ENCODE measurements around the gene SYTL3. TPM values are rescaled to one million over a fixed set of nuclear protein-coding genes. Genes with fewer than 3 reads are reported as not detected.

SYTL3 gene, protein sequence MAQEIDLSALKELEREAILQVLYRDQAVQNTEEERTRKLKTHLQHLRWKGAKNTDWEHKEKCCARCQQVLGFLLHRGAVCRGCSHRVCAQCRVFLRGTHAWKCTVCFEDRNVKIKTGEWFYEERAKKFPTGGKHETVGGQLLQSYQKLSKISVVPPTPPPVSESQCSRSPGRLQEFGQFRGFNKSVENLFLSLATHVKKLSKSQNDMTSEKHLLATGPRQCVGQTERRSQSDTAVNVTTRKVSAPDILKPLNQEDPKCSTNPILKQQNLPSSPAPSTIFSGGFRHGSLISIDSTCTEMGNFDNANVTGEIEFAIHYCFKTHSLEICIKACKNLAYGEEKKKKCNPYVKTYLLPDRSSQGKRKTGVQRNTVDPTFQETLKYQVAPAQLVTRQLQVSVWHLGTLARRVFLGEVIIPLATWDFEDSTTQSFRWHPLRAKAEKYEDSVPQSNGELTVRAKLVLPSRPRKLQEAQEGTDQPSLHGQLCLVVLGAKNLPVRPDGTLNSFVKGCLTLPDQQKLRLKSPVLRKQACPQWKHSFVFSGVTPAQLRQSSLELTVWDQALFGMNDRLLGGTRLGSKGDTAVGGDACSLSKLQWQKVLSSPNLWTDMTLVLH
- total RNA-seq (2022) (0.65 and 0.83 TPM in 2 replicates), Bru-seq, nascent RNA (percentile 19 among the genes with signal in this experiment), BruChase-seq, experiment 1, labeled RNA remaining after a 6-hour chase (percentile 17 among the genes with signal in this experiment), BruChase-seq, experiment 2, labeled RNA remaining after a 2-hour chase (percentile 21 among the genes with signal in this experiment)
- long read RNA-seq: 0 reads

DNA sequence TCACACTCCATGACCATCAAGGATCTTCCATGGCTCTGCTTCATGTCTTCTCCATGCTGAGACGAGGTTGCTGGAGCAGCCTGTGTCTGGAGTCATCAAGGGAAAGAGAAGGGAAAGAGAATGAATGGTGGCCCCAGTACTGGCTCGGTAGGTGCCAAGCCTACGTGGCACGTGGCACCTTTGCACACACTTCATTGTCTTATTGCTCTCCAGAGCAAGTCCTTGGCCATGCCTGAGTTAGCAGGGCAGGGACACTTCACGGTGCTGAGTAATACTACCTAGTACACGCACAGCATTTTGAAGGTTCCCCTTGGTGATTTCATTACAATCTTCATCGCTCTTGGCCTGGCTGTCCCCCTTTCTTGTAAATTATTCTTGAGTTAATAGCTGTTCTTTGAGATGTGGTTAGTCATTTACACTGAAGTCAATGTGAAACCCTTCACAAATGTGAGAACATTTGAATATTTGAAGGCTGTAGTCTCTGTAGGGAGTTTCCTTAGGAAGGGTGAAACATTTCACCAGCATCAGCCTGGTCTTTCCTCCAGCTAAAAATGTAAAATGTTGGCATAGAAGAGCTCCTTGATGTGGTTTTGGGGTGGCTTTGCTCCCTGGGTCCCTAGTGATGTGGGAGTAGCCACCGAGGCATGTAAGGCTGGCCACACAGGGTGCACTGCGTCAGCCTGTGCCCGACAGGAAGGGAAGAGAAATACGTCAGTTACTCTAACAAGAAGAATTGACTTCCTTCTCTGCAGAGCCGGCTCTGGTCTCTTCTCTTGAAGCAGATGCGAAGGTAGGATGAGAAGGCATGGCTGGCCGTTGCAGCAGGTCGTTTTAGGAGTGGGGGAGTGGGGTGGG, at the start of gene SYTL3:
Gene SYTL3 (plus strand): TSS at position 766 of the 855 bp plus-strand sequence. CDS start 13,215 bp downstream, outside the sequence.
- ChIA-PET POLR2A (interaction anchor here (0.8 to 1.5 kb wide), 3 partner anchors 9 to 19 kb away, joined by 3 to 4 read pairs (median 4); no protein-coding TSS in a partner anchor), CTCF (interaction anchor here (1.0 to 1.8 kb wide), 3 partner anchors 10 to 435 kb away, joined by 3 to 8 read pairs (median 5); no protein-coding TSS in a partner anchor)
- peaks cover 31% of the 10 kb centered on the region for H3K4me1 Mint-ChIP-seq (ENCODE audit: insufficient read depth, unreplicated experiment)
- no peaks in the 10 kb centered on the region for H3K9me3 Mint-ChIP-seq (ENCODE audit: unreplicated experiment)
- intact Hi-C loops (cut with micrococcal nuclease): no loop called here
- H3K4me3 Mint-ChIP-seq (ENCODE audit: unreplicated experiment): no peak within 1 kb of the TSS
- peak within 1 kb of the TSS; percentile 12 for H3K27ac Mint-ChIP-seq (ENCODE audit: low read depth, unreplicated experiment)
- TF ChIP-seq, protein P1, sequence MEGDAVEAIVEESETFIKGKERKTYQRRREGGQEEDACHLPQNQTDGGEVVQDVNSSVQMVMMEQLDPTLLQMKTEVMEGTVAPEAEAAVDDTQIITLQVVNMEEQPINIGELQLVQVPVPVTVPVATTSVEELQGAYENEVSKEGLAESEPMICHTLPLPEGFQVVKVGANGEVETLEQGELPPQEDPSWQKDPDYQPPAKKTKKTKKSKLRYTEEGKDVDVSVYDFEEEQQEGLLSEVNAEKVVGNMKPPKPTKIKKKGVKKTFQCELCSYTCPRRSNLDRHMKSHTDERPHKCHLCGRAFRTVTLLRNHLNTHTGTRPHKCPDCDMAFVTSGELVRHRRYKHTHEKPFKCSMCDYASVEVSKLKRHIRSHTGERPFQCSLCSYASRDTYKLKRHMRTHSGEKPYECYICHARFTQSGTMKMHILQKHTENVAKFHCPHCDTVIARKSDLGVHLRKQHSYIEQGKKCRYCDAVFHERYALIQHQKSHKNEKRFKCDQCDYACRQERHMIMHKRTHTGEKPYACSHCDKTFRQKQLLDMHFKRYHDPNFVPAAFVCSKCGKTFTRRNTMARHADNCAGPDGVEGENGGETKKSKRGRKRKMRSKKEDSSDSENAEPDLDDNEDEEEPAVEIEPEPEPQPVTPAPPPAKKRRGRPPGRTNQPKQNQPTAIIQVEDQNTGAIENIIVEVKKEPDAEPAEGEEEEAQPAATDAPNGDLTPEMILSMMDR (IDR thresholded peaks at IDR 0.05; ENCODE audit: unreplicated experiment): no peak
- no peak for DNase-seq (ENCODE audit: unreplicated experiment)
- no TSS peak for BruUV-seq (replicated peaks)
- no peaks in the 10 kb centered on the region for H3K27me3 Mint-ChIP-seq (ENCODE audit: insufficient read depth, unreplicated experiment)
- H3K36me3 Mint-ChIP-seq (ENCODE audit: insufficient read depth, unreplicated experiment): peaks cover 5% of the 10 kb centered on the region

DNA sequence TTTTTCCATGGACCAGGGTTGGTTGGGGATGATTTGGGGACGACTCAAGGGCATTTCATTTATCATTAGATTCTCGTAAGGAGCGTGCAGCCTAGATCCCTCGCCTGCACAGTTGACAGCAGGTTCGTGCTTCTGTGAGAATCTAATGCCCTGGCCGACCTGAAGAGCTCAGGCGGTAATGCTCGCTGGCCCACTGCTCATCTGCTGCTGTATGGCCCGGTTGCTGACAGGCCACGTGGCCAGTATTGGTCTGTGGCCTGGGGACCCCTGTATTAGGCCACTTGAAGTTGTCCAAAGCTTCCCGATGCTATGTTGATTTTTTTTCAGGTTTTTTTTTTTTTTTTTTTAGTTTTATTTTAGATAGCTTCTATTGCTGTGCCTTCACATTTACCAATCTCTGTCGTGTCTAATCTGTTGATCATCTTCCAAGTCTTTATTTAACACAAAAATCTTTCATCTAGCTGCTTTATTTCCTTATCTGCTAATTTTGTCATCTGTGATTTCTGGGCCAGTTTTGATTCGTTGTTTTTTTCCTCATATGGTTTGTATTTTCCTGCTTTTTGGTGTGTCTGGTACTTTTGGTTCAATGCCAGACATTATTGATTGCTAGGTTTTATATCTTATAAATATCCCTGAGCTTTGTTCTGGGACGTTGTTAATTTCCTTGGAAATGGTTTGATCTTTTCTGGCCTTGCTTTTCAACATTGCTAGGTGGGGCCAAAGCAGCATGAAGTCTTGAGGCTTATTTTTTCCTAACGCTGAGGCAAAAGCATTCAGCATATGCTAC, 46.4 kb upstream of the SYTL3 start:
- peaks cover 37% of the 10 kb centered on the region for H3K36me3 Mint-ChIP-seq (ENCODE audit: insufficient read depth, unreplicated experiment)
- H3K27ac Mint-ChIP-seq (ENCODE audit: low read depth, unreplicated experiment): no peak overlapping the region
- BruUV-seq (replicated peaks): no TSS peak
- CTCF ChIA-PET: interaction anchor here (0.6 to 5.2 kb wide), 8 partner anchors 11 to 395 kb away, joined by 3 to 58 read pairs (median 4); no protein-coding TSS in a partner anchor
- POLR2A ChIA-PET: interaction anchor here (1.2 to 1.5 kb wide), 2 partner anchors 65 to 382 kb away, joined by 3 read pairs; no protein-coding TSS in a partner anchor
- no peak overlapping the region for H3K4me3 Mint-ChIP-seq (ENCODE audit: unreplicated experiment)
- intact Hi-C loops (cut with micrococcal nuclease): loop anchor here (10.0 kb wide), 1 partner anchor 89 kb away; no protein-coding TSS in a partner anchor
- no peaks in the 10 kb centered on the region for H3K4me1 Mint-ChIP-seq (ENCODE audit: insufficient read depth, unreplicated experiment)
- TF ChIP-seq, protein P1 (IDR thresholded peaks at IDR 0.05; ENCODE audit: unreplicated experiment): no peak
- no peak for DNase-seq (ENCODE audit: unreplicated experiment)
- no peaks in the 10 kb centered on the region for H3K9me3 Mint-ChIP-seq (ENCODE audit: unreplicated experiment)
- no peaks in the 10 kb centered on the region for H3K27me3 Mint-ChIP-seq (ENCODE audit: insufficient read depth, unreplicated experiment)

DNA sequence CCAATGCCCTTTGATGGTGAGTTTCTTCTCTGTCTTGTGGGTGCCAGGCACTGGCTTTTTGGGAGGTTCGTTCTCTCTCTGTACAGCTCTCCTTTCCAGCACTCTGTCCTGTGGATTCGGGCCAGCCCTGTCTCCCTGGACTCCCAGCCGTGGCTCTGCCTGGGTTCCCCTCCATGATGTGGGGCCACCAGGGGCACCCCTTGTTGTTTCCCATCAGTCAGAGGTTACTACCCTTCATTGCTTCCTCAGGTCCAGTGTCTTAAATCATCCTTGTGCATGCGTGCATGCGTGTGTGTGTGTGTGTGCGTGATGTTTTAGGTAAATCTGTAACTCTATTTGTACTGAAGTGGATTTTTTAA, 45.8 kb upstream of the SYTL3 start:
- TF ChIP-seq, protein P1 (IDR thresholded peaks at IDR 0.05; ENCODE audit: unreplicated experiment): no peak
- H3K27me3 Mint-ChIP-seq (ENCODE audit: insufficient read depth, unreplicated experiment): no peaks in the 10 kb centered on the region
- H3K9me3 Mint-ChIP-seq (ENCODE audit: unreplicated experiment): no peaks in the 10 kb centered on the region
- H3K27ac Mint-ChIP-seq (ENCODE audit: low read depth, unreplicated experiment): no peak overlapping the region
- intact Hi-C loops (cut with micrococcal nuclease): loop anchor here (10.0 kb wide), 1 partner anchor 89 kb away; no protein-coding TSS in a partner anchor
- no TSS peak for BruUV-seq (replicated peaks)
- no peaks in the 10 kb centered on the region for H3K4me1 Mint-ChIP-seq (ENCODE audit: insufficient read depth, unreplicated experiment)
- no peak overlapping the region for H3K4me3 Mint-ChIP-seq (ENCODE audit: unreplicated experiment)
- no peak for DNase-seq (ENCODE audit: unreplicated experiment)
- H3K36me3 Mint-ChIP-seq (ENCODE audit: insufficient read depth, unreplicated experiment): peaks cover 35% of the 10 kb centered on the region
- CTCF ChIA-PET: interaction anchor here (0.6 to 5.2 kb wide), 8 partner anchors 8 to 390 kb away, joined by 3 to 58 read pairs (median 4); no protein-coding TSS in a partner anchor
- POLR2A ChIA-PET: interaction anchor here (1.2 to 1.9 kb wide), 3 partner anchors 66 to 385 kb away, joined by 3 to 7 read pairs (median 3); no protein-coding TSS in a partner anchor

Measured in MCF 10A (cell line).